ENCODE data around the gene CUZD1.

The CUZD1 gene

DNA sequence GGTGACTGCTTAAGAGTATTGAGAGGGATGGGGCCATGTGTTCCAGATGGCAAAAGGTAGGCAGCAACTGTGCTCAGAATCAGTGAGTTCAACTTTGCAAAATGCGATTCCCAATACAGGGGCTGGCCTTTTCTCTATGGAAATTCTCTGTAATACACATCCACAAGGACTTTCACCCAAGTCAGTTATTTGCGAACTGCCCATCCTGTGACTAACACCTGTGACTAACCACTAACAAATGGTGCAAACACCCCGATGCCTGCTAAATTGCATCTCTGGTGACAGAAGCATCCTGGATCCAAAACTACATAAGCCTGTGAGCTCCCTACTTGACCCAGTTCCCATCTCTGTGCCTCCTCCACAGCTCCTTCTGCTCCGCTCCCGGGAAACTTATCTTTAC lies 9.0 kb upstream of the CUZD1 start:
- no peak for DNase-seq

DNA sequence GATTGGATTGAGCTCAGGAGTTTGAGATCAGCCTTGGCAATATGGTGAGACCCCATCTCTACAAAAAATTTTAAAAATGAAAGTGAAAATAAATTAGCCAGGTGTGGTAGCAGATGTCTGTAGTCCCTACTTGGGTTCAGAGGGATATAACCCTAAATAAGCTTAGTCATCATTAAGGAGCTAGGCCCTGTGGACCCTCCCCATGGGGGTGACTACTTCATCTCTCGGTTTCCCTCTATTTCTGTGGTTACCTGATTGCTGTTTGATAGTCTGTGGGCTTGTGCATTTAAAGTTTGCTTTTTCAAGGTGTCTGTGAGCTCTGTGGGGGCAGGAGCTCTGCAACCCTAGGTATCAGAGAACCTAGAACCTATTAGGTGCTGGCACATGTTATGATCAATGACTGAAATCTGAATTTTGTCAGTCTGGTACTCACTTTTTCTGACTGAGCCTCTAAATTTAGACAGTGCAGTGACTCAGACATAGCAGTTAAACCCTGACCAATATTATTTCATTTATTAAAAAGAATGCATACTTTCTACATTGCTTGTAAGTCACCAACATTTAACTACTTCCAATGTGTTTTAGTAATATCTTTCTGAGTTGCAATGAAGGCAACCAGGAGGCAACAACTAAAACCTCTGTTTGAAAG lies 8.1 kb upstream of the CUZD1 start:
- DNase-seq = no peak

DNA sequence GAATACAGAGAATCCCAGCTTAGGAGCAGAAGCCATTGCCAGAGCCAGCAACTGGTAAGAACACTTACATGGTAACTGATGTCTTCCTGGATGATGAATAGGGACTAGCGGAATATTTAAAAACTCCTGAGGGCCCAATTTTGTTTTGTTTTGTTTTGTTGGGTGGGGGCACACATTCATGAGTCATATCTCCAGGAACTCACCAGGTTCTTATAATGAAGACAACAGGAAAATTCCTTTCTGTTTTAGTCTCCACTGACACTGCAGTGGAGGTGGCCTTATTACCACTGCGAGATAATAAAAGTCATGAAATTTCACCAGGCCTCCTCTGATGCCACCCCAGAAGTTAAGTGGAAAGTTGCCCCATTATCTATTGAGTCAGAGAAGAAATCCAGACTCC lies 6.6 kb upstream of the CUZD1 start:
- DNase-seq = no peak

DNA sequence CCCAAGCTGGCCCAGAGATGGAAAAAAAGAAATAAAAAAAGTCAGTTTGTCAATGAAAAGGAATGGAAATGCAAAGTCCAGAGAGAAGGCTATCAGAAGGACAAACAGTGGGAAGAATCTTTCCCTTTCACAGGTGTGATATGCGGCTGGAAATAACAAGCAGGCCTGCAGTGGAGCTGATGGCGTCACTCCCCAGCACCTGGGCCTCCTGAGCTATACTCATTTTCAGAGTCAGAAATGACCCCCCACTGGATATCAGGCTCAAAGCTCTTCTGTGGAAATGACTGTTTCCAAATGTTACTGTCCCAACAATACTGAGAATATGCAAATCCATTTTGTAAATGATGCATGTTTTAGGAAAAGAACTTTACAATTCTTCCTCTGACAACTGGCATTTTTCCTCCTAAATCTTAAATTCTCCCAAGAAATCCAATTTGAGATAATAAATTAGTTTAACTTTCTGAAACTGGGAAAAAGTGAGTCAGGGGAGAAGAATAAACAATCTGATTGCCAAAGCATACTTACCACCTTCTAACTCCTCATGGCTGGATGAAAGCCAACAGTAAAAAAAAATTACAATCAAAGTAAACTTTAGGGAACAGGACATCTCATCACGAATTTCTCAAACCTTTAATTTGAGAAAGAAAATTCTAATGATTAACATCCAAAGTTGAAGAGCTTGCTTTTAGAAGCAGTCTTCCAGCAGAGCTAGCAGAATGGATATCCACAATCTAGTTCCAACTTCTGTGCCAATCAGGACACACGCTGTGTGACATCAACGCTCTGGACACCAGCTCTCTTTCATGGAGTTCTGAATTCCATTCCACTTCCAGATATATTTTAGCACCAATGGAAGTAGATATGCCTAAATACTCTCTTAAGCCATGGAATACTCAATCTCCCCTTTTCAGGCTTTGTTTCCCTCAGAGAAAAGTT lies 5.3 kb upstream of the CUZD1 start:
- DNase-seq = no peak

DNA sequence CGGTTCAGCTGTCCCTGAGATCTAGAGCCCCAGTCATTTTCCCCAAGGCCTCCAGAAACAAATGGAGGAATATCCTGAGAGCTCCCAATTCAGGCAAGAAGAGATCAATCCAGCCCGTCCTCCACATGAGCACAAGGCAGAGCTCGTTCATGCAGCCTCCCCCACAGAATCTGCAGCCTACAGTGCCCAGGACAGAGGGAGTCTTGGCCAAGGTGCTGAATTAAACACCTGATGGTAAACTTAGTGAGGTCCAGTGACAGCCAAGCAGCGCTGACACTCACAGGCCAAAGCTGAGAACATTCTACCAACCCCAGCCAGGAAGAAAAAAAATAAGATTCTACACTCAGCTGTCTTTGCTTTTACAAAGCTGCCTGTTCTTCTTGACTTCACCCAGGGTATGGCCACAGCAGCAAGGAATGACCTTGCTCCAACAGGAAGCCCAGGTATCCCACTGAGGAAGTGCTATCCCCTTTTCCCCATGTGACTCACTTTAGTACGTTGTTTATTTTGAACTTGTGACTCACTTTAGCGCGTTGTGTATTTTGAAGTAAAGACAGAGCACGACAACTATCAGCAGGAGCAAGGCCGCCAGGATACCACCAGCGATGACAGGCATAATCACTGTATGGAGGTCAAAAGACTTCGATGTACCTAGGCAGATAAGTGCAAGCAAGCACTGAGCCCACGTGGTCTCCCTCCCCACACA lies 4.4 kb upstream of the CUZD1 start:
- DNase-seq = no peak

DNA sequence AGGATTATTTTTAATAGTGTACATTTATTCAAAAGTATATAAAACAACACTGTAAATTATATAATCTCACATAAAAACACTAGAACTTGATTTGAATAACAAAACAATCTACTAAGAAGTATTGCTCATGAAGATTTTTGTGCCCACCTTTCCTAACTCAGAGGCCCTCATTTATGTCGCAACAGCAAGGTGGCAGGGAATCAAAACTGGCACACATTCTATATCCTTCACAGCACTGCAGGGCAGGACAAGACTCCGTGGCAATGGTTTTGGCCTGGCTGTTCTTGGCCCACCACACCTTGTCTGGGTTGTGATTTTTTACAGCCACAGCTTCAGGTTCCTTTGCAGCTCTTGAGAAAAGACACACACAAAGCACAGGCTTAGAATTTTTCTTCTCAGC lies 3.4 kb upstream of the CUZD1 start:
- no peak for DNase-seq

DNA sequence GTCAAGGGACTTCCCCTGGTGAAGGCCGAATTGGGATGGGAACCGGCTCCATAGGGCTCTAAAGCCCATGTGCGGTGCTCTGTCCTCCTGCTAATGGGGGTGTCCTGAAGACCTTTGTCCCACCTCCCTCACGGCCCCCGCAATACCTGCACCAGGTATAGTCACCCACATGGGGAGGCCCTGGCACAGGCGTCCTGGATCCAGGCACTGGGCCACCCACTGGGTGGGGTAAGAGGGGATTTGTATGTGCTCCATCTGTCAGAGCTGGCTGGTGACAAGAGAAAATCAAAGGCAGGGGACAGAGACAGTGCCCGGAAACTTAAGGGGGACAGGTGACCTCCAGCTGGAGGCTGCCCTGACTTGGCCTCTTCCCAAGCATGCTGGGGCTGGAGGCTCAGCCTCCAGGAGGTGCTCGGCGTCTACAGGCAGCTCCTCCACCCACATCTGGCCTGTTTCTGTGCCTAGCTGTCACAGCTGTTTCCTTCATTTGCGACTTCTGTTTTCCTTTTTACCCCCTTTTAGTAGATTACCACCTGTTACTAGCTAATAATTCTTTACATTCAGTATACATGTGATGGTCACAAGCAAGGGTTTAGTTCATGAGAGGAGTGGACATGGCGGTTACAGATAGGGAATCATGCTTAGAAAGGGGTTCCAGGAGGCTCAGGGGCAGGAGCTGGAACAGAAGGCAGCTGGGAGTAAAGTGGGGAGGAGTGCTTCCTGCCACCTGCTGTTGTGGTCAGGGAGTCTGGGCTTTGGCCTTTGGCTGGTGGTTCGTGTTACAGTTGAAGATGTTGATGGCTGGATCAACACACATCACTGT lies 2.3 kb upstream of the CUZD1 start:
- no peak for DNase-seq

DNA sequence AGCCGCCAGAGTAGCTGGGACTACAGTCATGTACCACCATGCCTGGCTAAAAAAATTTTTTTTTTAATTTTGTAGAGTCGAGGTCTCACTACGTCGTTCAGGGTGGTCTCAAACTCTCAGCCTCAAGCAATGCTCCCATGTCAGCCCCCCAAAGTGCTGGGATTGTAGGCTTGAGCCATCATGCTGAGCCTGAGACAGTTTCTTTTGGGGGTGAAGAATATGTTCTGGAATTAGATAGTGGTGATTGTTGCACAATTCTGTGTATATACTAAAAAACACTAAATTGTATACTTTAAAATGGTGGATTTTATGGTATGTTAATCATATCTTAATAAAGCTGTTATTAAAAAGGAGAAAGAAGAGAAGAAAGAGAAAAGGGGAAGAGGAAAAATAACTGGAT lies 1.5 kb downstream of the CUZD1 start:
- no peak for DNase-seq

DNA sequence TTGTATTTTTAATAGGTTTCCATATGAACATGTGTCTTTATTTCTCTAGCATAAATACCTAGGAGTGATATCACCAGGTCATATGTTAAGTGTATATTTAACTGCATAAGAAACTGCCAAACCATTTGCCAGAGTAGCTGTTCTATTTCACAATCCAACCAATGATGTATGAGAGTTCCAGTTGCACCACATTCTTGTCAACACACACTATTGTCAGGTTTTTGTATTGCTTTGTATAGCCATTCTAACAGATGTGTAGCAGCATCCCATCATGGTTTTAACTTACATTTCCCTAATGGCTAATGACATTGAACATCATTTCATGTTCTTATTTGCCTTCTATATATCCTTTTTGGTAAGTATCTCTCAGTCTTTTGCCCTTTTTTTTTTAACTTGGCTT lies 4.1 kb downstream of the CUZD1 start:
- DNase-seq = no peak

DNA sequence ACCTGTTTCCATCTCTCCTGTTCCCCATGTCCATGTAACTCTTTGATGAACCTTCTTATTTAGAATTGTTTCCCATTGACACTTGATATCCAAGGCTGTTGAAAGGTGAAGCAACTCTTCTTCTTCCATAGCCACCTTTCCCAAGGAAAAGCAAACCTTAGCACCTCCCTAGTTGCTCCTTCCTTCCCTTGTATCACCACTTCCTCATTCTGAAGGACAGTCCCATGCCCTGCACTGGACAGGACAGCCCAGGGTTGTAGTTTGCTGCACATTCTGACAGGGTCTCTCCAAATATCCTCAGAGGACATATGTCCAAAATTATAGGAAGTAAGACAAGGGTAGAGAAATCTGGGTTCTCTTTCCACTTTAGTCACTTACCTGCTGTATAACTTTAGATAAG lies 6.2 kb downstream of the CUZD1 start:
- DNase-seq = no peak

DNA sequence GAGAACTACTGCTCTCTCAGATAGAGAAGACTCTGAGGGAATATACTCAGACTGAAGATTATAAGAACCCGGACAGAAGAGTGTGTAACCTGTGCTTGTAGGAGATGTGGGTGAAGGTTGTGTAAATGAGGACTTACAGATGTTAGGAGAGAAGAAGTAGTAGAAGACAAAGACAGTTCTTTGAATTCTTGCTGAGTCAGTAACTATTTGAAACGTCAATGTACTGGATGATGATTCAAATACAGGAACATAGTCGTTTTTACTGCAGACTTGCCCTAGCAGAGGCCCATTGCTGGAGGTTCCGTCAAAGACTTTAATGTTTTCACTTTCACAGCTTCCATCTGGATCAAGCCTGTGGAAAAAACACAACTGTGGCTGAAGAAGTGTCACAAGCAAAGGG lies 6.8 kb downstream of the CUZD1 start:
- no peak for DNase-seq

DNA sequence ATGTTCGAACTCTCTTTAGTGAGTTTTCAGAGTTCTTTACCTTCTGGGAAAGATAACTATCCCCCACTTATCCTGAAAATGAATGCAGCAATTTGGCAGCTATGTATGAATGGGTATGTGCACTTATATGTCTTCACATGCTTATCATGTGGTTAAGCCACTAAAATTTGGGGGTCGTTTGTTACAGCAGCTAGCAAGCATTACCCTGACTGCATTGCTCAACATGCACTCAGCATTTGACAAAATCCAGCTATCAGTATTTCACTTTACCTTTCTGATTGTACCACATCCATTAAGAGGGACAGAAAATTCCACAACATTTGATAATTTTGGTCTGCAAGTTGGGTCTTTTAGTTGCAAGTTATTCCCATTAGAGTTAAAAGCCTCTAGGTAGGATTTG lies 9.7 kb downstream of the CUZD1 start:
- DNase-seq = no peak

DNA sequence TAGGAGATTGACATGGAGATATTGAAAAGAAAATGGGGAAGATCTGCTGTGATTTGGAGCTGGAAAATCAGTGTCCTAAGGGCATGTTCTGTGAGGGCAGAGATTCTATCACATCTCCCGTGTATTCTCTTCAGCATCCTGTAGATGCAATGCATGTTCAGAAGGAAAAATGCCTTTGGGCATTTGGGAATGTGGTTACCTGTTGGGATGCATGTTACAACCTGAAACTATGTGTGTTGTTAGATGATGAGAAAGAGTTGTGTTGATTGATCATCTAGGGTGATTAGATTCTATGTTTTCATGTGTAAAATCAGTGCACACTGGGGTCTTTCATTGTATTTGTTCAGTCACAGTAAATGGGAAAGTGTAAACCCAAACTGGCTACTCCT lies 14.7 kb downstream of the CUZD1 start:
- DNase-seq = no peak

DNA sequence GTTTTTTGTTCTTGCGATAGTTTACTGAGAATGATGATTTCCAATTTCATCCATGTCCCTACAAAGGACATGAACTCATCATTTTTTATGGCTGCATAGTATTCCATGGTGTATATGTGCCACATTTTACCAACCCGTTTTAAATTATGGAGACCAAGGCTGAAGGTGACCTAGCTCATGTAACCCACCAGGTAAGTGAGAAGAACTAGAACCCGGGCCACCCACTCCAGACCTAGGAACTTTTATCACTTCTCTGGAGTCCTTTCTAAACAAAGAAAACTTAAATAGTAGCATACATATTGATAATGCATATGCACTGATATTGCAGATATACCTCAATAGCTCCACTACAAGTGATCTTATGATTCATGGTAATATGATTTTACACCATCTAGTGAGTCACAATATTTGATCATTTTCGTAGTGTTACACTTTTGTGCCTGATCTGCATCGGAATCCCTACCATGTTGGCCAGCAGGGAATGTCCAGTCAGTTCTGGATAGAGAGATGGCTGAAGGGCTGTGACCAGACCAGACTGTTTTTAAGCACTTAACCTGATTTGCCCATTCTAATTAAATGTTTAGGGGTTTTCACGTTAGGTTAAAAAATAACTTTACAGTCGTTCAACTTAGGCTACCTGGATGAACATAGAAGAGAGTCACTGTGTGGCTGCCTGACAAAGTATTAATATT lies 15.2 kb downstream of the CUZD1 start:
- DNase-seq = no peak

DNA sequence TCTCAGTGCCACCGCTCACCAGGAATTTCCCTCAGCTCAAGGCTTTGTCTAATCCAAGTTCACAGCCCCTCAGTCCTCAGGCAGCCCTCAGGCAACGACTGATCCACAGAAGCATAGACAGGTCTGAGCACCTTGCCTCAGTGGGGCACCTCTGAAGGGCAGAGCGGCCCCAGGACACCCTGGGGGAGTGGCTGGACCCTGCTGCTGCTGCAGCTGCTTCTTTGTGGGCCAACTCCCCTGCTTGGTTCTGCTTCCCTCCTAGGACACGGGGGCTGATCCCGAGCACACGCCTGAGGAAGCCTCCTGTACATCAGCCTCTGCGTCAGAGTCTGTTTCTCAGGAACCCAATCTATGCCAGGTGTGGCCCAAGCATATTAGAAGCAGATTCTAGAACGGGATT lies 16.2 kb downstream of the CUZD1 start:
- no peak for DNase-seq

DNA sequence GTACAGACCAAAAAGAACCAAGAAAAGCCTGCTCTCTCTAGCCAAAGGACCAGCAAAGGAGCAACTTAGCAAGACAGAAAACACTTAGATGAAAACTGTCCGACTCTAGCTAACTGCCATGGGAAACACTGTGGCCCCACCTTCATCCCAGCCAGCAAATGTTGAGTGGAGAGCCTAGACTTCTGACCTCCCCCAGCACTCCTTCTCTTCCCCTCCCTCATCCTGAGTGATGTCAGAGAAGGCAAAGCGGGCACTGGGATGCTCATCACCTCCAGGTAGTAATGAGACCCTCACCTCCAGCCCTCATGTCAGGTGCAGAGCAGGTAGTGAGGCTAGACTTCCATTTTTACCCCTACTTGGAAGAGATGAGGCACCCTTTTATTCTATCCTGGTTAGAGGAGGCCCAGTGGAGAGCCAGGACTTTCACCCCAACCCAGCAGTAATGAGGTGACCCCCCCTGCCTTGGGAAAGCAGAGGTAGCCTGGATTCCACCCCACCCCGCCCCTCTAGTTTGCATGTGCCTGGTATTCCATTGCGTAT lies 16.9 kb downstream of the CUZD1 start:
- DNase-seq = no peak

DNA sequence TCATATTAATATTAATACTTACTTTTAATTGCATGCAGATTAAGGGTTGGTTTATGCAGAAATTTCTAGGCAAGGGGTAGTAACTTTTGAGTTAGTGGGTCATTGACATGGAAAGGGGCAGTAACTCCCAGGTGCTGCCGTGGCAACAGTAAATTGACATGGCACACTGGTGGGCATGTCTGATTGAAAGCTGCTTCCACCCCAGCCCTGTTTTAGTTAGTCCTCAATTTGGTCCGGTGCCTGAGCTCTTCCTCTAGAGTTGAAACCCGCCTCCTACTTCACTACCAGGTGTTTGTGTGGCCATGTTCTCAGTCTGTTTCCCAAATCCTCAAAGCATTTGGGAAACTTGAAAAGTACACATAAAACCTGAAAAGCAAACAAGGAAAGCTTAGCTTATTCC lies 18.4 kb downstream of the CUZD1 start:
- DNase-seq = no peak

DNA sequence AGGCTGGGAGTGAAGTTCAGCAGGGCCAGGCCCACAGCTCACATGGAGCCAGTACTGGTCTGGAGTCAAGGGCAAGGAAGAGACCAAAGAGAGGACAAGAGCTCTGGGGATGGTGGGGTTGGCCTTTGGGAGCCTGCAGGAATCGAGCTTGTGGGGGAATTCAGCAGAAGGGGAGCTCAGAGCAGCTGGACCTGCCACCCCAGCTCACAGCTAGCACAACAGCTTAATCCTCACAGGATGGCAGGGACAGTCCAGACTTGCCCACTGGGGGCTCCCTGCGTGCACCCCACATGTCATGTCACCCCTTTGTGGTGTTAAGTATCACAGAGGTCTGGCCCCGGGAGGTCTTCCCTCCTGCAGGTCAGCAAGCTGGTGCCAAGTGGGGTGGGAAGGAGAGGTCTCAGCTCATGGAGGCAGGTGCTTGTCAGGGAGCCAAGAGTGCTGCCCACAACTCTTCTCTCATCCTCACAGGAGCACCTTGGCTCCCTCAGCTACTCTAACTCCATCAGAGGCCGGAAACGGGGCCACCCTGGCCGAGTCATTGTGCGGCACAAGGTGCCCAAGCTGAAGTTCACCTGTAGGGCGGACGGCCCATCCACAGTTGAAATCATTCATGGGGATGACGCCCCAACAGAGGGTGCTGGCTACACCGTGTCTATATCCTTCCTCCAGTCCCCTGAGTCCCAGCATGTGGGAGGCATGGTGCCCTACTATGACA lies 22.5 kb downstream of the CUZD1 start:
- no peak for DNase-seq

DNA sequence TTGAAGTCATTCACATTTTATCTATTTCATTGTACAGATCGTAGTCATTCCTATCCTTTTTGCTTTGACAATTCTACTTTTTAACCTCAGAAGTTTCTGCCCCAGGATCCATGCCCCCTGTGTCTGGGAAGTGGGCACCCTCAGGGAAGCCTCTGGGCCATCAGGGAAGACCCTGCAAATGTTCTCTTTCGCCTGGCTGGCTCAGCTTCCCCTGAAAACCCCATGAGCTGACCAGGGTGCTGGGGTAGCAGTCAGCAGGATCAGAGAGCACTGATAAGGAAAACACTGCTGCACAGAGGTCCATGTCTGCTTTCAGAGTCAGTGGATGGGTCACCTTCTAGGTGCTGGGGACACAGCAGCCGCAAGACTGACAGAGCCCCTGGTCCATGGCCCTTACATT lies 23.8 kb downstream of the CUZD1 start:
- no peak for DNase-seq

DNA sequence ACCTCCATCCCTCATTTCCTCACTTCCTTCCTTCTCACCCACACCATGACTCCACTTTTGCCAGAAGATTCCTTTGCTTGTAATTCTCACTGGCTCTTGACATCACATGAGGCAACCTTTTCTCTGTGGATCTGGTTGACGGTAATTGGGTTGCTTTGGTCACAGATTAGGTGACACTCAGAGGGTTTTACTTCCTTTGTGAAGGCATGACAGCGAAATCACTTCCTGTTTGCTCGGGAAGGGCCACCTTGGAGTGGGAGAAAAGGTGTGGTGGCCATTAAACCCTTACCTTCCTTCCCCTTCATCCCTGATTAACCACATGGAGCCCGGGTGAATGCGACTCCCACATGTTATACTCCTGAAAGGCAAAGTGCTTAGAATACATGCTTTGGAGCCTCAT lies 30.2 kb downstream of the CUZD1 start:
- DNase-seq = no peak

DNA sequence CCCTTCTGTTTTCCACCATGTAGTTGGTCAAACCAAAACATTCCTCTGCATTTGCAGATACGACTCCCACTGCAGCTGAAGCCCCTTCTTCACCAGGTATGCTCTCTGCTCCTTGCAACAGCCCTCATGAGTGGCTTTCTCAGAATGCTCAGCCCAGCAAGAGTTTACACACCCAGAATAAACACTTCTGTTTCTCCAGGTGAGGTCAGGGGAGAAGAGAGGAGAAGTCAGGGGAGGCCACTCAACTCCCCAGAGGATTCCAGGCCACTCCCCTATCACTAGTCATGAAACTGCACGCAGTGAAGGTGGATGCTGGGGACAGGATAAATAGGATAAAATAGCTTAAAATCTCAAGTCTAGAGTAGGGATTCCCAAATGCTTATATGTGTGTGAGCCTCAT lies 31.2 kb downstream of the CUZD1 start:
- DNase-seq = no peak

DNA sequence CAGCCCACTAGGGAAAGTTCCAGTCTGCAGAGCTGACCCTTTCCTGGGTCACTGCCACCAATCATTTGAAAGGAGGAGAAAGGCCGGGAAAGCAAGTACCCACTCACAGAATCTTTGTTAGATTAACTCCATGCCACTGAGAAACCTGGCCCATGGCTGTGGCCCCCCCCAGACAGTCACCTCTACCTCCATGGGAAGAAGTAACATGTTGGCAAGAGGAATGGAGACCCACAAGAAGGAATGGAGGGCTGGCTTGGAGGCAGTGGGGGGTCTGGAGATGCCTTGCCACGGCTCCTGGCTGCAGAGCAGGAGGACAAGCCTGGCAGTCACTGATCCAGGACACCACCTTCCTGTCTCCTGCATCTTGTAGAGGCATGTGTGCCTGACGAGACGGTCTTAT lies 32.9 kb downstream of the CUZD1 start:
- no peak for DNase-seq

Data from NCI-H526 (cell line).